ENCODE data around the gene EIF2B1. TPM values are rescaled to one million over a fixed set of nuclear protein-coding genes. Genes with fewer than 3 reads are reported as not detected.
"Not testable (repeated sequence)": the region's sequence is repeated elsewhere in the genome, so short reads cannot be mapped to it uniquely, and the experiment has no call there.

The EIF2B1 gene
- total RNA-seq, 1 experiment from 2014 or later: 56.5 TPM

DNA sequence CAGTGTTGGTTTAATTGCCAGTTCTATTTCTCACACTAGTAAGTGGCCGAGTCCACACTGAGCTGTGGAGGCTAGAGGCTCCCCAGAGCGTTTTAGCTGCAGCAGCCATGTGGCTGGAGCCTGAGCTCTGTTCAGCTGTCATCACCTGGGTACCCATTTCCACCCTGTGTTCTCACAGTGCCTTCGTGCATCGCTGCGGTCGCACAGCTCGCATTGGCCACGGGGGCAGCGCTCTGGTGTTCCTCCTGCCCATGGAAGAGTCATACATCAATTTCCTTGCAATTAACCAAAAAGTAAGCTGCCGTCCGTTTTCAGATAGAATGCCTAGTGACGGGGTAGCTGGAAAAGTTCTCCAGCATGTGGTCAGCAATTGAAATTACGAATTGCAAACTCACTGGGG lies 15.9 kb downstream of the EIF2B1 start:
- DNase-seq (ENCODE audit: low spot score): no peak

GRCh38 chr12:123617144-123617543 lies 16.3 kb downstream of the EIF2B1 start:
- no peak for DNase-seq (ENCODE audit: low spot score)

- no peak for DNase-seq (ENCODE audit: low spot score)
Observed at GRCh38 chr12:123614531-123614930, 19.0 kb downstream of the EIF2B1 start.

- no peak for DNase-seq (ENCODE audit: low spot score)
Observed at GRCh38 chr12:123614110-123614509, 19.4 kb downstream of the EIF2B1 start.

DNA sequence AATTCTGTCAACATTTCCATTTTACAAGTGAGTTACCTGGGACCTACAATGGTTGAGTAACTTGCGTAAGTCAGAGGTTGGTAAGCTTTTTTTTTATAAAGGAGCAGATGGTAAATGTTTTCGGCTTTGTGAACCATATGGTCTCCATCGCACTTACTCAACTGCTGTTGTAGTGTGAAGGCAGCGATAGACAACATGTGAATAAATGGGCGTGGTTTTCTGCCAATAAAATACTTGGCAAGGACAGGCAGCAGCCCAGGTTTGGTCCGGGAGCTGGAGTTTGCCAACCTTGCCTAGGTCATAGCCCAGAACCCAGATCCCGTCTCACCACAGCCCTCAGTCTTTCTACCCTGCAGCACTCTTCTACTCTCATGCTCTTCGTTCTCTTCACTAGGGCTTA lies 25.3 kb downstream of the EIF2B1 start:
- no peak for DNase-seq (ENCODE audit: low spot score)

DNA sequence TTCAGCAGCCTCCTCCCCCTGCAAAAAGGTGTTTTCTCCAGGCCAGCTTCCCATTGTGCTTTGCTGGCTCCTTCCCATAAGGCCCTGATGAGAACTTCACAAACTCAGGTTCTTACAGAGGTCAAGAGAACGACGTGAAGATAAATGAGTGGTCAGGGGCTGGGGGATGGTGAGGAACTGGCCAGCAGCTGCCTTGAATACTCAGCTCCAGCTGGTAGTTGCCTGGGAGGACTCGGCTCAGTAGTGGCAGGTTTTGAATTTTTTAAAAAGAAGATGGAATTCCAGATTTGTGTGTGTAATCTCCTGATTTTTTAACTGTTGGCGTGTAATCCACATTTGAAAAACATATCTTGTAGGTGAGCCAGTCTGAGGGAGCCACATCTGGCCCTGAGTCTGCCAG lies 25.7 kb downstream of the EIF2B1 start:
- no peak for DNase-seq (ENCODE audit: low spot score)

DNA sequence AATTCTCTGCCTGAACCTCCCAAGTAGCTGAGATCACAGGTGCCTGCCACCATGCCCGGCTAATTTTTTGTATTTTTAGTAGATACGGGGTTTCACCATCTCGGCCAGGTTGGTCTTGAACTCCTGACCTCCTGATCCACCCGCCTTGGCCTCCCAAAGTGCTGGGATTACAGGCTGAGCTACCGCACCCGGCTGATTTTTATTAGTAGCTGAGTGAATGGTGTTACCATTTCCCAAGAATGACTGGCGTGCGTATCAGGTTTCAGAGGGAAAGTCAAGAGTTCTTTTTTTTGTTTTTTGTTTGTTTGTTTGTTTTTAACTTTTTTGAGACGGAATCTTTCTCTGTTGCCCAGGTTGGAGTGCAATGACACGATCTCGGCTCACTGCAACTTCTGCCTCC lies 30.0 kb downstream of the EIF2B1 start:
- not testable (repeated sequence) for DNase-seq (ENCODE audit: low spot score)

DNA sequence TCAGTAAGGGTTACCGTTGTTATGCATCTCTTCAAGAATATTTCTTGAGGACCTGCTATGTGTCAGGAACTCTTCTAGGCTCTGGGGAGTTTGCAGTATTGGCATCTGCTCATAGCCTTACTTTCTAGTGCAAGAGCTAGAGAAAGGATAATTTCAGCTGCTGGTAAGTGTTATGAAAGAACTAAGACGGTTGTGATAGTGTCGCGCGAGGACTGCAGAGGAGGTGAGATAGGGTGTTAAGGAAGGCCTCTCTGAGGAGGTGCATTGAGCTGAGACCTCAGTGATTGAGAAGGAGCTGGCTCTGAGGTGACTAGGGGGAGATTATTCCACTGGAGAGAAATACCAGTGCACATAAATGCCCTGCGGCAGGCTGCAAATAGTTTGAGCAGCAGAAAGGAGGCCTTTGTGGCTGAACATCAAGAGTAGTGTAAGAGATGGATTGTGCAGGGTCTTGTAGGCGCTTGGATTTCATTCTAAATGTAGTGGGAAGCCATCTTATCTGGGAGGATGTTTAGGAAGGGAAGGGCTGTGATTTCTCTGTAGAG lies 30.8 kb downstream of the EIF2B1 start:
- peak; percentile 18 for DNase-seq (ENCODE audit: low spot score)

DNA sequence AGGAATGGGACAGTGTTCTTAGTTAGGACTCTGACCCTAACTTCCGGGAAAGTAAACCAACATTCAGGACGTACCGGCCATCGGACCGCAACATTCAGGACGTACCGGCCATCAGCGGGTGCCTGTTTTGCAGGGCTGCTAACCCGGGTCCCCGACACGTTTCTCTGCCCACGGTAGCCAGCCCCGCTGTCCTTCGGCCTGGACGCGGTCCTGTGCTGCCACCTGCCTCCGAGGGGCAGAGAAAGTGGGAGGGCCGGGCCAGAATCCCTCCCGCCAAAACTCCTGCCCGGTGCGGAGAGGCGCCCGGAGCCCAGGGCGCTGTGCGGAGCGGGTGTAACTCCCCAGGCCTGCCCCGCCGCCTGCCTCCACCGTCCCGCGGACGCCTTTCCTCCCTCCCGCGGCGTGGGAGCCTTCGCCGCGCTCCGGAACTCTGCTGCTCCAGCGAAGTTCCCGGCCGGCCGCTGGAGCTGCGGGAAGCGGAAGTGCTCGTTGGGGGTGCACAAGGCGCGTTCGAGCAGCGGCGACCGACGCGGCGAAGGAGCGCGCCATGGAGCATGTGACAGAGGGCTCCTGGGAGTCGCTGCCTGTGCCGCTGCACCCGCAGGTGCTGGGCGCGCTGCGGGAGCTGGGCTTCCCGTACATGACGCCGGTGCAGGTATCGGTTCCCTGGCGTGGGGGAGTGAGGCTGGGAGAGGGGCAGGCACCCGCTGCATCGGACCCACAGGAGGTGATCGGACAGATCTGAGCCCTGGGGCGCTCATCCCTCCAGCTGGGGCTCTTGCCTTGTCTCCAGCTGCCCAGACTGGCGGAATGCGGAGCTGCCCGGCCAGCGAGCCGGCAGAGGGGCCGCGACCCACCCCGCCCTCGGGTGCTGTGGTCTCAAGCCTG lies 31.6 kb downstream of the EIF2B1 start, which contains the start of gene DDX55:
Gene DDX55 (plus strand): TSS at position 498 of the 888 bp plus-strand sequence. CDS start 50 bp downstream, at position 548.
- DNase-seq (ENCODE audit: low spot score): peak; percentile 88

DNA sequence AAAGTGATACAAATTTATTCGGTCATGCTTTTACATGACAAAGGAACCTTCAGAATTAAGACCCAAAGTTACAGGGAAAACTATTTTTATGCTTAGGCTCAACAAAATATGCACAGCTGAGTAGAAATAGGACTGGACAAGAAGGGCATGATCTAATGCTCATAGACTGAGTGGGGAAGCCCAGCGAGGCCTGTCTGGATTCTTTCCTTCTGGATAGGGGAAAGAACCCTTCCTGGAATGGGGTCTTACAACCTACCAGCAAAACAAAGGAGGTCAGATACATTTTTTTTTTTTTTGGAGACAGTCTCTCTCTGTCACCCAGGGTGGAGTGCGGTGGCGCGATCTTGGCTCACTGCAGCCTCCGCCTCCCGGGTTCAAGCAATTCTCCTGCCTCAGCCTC lies 33.8 kb downstream of the EIF2B1 start:
- no peak for DNase-seq (ENCODE audit: low spot score)

- no peak for DNase-seq (ENCODE audit: low spot score)
Observed at GRCh38 chr12:123599310-123599709, 34.2 kb downstream of the EIF2B1 start.

- no peak for DNase-seq (ENCODE audit: low spot score)
Observed at GRCh38 chr12:123598522-123598921, 35.0 kb downstream of the EIF2B1 start.

- DNase-seq (ENCODE audit: low spot score): no peak
Observed at GRCh38 chr12:123597100-123597499, 36.4 kb downstream of the EIF2B1 start.

- DNase-seq (ENCODE audit: low spot score): no peak
Observed at GRCh38 chr12:123595729-123596128, 37.8 kb downstream of the EIF2B1 start.

- DNase-seq (ENCODE audit: low spot score): no peak
Observed at GRCh38 chr12:123591702-123592481, 41.6 kb downstream of the EIF2B1 start.

DNA sequence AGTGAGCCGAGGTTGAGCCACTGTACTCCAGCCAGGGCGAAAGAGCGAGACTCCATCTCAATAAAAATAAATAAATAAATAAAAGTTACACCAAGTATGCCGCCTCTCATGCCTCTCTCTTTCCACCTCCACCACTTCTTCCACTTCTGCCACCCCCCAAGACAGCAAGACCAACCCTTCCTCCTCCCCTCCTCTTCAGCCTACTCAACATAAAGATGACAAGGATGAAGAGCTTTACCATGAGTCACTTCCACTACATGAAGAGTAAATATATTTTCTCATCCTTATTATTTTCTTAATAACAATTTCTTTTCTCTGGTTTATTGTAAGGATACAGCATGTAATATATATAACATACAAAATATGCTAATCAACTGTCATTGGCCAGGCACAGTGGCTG lies 52.7 kb downstream of the EIF2B1 start:
- DNase-seq (ENCODE audit: low spot score): no peak

DNA sequence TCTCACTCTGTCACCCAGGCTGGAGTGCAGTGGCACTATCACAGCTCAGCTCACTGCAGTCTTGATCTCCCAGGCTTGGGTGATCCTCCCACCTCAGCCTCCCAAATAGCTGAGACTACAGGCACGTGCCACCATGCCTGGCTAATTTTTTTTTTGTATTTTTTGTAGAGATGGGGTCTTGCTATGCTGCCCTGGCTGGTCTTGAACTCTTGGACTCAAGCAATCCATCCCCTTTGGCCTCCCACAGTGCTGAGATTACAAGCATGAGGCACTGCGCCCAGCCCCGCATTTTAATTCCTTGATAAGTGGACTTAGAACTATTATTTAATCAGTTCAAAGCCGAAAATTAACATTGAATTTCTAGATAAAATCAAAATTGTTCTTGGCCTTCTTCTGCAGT lies 54.7 kb downstream of the EIF2B1 start:
- not testable (repeated sequence) for DNase-seq (ENCODE audit: low spot score)

GRCh38 chr12:123578243-123578642 lies 55.2 kb downstream of the EIF2B1 start:
- DNase-seq (ENCODE audit: low spot score): no peak

DNA sequence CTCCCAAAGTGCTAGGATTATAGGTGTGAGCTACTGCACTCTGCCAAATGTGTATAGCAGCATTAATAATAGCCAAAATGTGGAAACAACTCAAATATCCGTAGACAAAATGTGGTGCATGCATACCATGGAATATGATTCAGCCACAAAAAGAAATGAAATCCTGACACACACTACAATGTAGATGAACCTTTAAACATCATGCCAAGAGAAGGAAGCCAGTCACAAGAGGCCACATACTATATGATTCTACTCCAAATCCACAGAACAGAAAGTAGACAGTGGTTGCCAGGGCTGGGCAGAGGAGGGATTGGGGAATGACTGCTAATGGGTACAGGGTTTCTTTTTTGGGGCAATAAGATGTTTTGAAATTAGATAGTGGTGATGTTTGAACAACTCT lies 56.9 kb downstream of the EIF2B1 start:
- no peak for DNase-seq (ENCODE audit: low spot score)

DNA sequence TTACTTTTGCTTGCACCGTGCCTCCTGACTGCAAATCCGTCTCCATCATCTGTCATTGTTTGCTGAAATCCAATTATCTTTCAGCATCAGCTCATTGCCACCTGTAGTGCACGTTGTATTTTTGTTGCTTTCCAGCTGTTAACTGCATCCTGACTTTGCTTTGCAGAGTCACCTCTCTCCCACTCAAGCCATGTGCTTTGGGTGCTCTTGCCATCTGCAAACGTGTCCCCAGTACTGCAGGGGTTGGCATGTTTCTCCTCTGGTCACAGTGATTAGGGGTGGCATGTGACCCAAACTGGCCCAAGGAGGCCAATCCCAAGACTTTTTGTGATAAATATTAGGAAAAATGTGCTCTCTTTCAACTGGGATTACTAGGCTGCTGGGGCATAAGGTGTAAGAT lies 59.6 kb downstream of the EIF2B1 start:
- no peak for DNase-seq (ENCODE audit: low spot score)

DNA sequence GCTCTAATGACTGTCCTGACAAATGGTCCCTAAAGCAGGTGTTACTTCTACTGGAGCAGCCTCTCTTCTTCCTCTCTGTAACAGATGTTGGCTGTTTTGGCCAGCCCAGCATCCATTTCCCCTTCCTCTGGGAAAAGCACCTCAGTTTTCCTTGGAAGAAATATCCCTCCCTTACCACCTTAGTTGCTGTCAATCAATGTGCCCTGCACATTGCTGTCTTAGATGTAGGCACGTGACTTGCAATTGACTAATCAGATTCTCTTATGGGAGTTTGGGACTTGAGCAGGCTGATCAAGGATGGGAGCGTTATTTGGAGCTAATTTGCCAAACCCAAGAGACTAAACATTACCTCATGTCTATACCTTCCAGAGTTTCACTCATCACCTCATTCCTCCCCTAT lies 61.1 kb downstream of the EIF2B1 start:
- DNase-seq (ENCODE audit: low spot score): no peak

- DNase-seq (ENCODE audit: low spot score): peak; percentile 39
Observed at GRCh38 chr12:123571343-123571813, 62.1 kb downstream of the EIF2B1 start.

Measured in HT-29 (cell line).